HEK293 (cell line): ENCODE data around the gene SMAD7.

ENCODE experiments used
- CTCF ChIP-seq: fragments of 450-650 bp; formaldehyde crosslinking; IDR thresholded peaks from 2 replicates; pipeline ENCODE4 v1.5.1; 2016; ENCODE audit warnings: missing biosample characterization, missing genetic modification characterization
- KLF16 ChIP-seq: fragments of 450-650 bp; formaldehyde crosslinking; IDR thresholded peaks from 2 replicates; pipeline ENCODE4 v1.5.1; 2017; ENCODE audit warnings: missing biosample characterization, missing genetic modification characterization
- ZNF132 ChIP-seq: fragments of 450-650 bp; formaldehyde crosslinking; IDR thresholded peaks from 2 replicates; pipeline ENCODE4 v1.5.1; 2017; ENCODE audit warnings: missing biosample characterization, missing genetic modification characterization, borderline replicate concordance
- ZNF24 ChIP-seq: fragments of 450-650 bp; formaldehyde crosslinking; IDR thresholded peaks from 2 replicates; pipeline ENCODE4 v1.5.1; 2016; ENCODE audit warnings: missing biosample characterization, missing genetic modification characterization
- TF ChIP-seq, protein P1 (sequence below): fragments of 450-650 bp; formaldehyde crosslinking; IDR thresholded peaks from 2 replicates; pipeline ENCODE4 v1.5.1; 2016; ENCODE audit warnings: missing biosample characterization, missing genetic modification characterization

GRCh38 chr18:48957616-48958015 lies 6.9 kb upstream of the SMAD7 start:
- no peak for TF ChIP-seq KLF16
- TF ChIP-seq CTCF (tag by site-specific recombination), result no peak
- TF ChIP-seq, protein P1, sequence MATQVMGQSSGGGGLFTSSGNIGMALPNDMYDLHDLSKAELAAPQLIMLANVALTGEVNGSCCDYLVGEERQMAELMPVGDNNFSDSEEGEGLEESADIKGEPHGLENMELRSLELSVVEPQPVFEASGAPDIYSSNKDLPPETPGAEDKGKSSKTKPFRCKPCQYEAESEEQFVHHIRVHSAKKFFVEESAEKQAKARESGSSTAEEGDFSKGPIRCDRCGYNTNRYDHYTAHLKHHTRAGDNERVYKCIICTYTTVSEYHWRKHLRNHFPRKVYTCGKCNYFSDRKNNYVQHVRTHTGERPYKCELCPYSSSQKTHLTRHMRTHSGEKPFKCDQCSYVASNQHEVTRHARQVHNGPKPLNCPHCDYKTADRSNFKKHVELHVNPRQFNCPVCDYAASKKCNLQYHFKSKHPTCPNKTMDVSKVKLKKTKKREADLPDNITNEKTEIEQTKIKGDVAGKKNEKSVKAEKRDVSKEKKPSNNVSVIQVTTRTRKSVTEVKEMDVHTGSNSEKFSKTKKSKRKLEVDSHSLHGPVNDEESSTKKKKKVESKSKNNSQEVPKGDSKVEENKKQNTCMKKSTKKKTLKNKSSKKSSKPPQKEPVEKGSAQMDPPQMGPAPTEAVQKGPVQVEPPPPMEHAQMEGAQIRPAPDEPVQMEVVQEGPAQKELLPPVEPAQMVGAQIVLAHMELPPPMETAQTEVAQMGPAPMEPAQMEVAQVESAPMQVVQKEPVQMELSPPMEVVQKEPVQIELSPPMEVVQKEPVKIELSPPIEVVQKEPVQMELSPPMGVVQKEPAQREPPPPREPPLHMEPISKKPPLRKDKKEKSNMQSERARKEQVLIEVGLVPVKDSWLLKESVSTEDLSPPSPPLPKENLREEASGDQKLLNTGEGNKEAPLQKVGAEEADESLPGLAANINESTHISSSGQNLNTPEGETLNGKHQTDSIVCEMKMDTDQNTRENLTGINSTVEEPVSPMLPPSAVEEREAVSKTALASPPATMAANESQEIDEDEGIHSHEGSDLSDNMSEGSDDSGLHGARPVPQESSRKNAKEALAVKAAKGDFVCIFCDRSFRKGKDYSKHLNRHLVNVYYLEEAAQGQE (tag by site-specific recombination), result no peak
- no peak for TF ChIP-seq ZNF24 (tag by site-specific recombination)
- TF ChIP-seq ZNF132, result no peak
